Prostate gland (tissue), 2 donors: ENCODE results near the gene ZNF579.

Source experiments
- POLR2A ChIP-seq: fragments of 450-650 bp; IDR thresholded peaks from one replicate; pipeline ENCODE4 v1.6.1; 2016; ENCODE audit warnings: antibody characterized with exemption, mild to moderate bottlenecking
- TF ChIP-seq, protein P1 (sequence below), 4 experiments: fragments of 200-600 bp in 2 of 4; fragments of 450-650 bp in 2 of 4; sonication (generic) in 2 of 4; IDR thresholded peaks; 1 replicate in 3 of 4; 2 replicates in 1 of 4; pipeline ENCODE4 v1.5.1; 2016 to 2019; ENCODE audit warnings: antibody characterized with exemption in 4 of 4, mild to moderate bottlenecking in 2 of 4, moderate library complexity in 2 of 4

DNA sequence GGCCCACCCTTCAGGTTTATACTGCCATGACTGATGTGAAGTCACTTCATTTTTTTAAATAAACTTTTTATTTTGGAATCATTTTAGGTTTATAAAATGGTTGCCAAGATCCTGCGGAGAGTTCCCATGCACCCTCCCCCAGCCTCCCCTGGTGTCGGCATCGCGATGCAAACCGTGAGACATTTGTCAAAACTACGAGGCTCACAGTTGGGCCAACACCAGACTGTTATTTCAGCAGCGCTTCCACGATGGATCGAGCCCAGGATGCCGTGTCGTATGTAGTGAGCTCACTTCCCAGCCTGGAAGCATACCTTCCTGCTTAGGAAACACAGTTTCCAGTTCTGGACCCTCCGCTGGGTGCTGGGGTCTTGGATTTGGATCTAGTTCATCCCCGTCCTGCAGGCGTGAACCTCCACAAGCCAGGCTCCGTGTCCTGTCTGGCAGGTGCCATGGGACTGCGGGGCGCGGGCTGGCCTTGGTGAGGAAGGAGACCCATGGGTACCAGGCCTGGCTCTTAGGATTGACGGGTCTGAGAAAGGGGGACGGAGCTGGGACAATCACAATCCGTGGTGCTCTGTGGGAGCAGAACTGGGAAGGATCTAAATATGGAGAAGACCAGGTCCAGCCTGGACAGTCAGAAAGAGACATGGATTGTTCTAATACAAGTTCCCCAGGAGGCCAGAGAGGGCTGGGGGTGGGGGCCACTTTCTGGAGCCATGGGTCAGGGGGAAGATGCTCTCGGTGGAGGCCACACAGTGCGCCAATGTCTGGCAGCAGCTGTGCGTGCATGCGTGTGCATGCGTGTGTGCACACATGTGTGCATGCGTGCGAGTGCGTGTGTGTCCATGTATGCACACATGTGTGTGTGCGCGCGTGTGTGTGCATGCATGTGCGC, 41.3 kb downstream of the ZNF579 start:
- TF ChIP-seq, protein P1, sequence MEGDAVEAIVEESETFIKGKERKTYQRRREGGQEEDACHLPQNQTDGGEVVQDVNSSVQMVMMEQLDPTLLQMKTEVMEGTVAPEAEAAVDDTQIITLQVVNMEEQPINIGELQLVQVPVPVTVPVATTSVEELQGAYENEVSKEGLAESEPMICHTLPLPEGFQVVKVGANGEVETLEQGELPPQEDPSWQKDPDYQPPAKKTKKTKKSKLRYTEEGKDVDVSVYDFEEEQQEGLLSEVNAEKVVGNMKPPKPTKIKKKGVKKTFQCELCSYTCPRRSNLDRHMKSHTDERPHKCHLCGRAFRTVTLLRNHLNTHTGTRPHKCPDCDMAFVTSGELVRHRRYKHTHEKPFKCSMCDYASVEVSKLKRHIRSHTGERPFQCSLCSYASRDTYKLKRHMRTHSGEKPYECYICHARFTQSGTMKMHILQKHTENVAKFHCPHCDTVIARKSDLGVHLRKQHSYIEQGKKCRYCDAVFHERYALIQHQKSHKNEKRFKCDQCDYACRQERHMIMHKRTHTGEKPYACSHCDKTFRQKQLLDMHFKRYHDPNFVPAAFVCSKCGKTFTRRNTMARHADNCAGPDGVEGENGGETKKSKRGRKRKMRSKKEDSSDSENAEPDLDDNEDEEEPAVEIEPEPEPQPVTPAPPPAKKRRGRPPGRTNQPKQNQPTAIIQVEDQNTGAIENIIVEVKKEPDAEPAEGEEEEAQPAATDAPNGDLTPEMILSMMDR (IDR thresholded peaks at IDR 0.05): no peak
- no peak for TF ChIP-seq POLR2A
